Raji (cell line): ENCODE data around the gene IGFN1.

Experiments used
- POLR2A ChIP-seq: IDR thresholded peaks from 2 replicates; pipeline ENCODE4 v1.6.1; 2011; ENCODE audit warnings: low read depth, low read length, control low read depth; ENCODE audit not compliant: insufficient read depth

Gene IGFN1

DNA sequence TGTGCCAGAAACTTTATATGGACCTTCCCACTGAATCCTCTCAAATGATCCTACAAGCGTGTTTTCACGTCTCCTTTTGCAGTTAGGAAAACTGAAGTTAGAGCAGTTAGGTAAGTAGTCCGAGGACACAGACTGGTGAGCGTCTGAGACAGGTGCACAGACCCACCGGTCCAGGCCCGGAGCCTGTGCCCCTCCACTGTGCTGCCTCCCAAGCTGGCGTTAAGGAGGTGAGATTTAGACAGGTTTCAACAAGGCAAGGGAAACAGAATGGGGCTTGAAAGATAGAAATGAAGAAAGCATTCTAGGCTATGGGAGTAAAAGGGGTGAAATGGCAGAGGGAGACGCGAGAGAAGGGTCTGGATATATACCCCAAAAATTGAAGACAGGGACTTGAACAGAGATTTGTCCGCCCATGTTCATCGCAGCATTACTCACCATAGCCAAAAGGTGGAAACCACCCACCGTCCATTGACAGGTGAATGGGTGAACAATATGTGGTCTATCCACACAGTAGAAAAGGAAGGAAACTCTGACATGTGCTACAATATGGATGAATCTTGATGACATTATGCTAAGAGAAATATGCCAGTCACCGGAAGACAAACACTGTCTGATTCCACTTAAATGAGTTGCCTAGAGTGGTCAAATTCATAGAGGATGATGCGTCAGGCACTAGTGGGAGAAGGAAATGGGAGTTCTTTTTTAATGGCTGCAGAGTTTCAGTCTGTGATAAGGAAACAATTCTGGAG, 77.0 kb downstream of the IGFN1 start:
- no peak for TF ChIP-seq POLR2A

DNA sequence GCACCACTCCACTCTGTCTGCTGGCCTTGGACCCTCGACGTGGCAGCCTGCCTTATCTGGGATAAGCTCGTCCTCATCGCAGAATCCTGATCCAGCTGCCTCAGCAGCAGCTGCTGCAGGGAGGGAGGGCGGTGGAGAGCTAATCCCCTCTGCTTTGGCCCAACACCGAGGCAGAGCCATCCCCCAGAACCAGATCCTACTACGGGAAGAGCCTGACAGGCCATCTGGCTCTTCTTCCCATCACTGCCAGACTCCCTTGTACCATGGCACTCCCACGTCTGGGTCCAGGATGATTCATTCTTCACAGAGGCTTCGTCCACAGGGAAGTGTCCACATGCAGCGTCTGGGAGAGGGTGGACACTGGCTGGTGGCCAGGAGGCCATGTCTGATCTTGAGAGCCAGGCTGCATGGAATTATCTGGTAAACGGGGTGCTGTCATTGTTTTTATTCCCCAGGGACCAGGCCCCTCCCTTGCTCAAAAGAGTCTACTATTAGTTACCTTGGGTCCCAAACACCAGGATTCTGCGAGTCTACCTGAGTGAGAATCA, 78.1 kb downstream of the IGFN1 start:
- no peak for TF ChIP-seq POLR2A

DNA sequence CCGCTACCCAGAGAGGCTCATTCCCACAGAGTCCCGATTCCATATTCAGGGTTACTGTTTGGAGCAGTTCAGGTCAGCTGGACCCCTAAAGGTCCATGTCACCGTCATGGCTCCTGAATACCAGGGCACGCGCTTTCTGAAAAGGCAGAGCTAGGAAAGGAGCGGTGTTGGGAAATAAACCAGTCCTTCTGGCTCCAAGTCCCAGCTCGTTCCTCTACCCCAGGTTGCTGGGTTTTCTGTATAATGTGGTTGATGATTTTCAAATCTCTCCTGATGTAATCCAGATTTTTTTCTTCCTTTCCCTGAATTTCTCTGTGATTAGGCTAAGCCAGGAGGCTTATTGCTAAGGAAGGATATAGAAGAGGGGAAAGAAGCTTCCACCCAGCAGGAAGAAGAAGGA, 78.7 kb downstream of the IGFN1 start:
- TF ChIP-seq POLR2A: no peak

DNA sequence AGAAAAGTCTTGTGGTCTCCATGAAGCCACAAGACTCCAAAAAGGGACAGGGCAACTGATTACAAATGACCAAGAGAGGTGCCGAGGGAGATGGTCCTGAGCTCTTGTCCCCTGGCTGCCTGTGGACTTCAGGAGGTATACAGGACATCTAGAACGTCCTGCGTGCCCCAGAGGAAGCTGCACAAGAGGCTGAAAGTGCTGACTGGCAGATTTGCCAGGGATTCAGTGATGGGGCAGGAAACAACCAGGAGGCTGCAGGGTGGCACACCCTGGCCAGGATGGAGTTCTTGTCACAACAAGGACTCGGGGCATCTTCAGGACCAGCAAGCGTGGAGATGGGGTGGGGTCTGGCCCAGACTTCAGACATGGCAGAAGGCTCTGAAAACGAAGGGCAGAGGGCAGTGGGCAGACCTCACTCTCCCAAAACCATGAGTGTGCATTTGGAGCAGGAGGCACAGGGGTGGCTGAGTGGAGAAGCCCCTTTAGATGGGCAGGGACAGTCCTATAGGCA, 79.3 kb downstream of the IGFN1 start:
- TF ChIP-seq POLR2A: no peak

DNA sequence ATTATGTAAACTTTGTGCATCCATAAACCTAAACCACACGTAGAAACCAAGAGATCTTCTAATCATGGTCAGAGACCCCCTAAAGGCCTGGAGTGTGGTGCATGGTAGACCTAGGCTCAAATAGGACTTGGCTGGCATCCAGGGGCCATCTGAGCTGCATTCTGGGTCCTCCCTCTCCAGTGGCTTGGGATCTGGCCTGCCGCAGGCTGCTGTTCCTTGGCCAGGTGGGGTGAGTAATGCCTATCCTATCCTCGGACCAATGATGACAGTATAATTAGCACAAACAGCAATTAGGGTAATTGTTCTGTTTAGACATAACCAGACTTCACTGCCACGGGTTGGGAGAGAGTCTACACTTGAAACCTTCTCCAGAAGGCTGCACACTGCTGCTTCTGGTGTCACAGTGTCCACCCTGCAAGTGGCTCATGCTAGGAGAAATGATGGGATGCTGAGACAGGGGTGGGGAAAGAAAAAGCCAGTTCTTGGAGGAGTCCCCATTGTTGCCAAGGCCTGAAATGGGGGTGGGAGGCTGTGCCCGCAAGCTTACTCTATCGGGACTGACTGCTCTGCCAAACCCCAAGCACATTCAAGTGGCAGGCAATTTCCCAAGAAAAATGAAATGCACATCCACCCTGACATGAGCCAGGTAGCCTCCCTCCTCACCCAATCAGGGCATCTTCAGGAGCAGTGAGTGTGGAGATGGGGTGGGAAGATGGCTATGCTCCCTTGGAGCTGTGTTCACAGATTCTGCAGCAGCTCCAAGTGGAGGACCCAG, 80.2 kb downstream of the IGFN1 start:
- no peak for TF ChIP-seq POLR2A

DNA sequence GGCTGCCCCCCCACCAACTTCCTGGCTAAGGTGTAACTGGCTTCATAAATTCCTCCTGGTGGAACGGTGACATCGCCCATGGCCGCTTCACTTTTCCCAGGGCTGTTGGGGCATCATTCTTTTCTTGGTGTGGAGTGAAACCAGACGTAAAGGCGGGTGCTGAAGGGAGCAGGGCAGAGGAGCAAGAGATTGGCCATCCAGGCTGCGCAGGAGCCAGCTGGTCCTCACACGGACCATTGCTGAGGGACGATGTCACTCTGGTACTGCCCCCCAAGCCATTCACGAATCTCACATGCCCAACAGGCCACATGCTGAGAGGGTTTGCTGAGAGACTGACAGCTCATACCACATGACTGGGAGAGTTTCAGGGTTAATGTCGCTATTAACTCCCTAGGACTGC, 82.2 kb downstream of the IGFN1 start:
- TF ChIP-seq POLR2A: no peak

DNA sequence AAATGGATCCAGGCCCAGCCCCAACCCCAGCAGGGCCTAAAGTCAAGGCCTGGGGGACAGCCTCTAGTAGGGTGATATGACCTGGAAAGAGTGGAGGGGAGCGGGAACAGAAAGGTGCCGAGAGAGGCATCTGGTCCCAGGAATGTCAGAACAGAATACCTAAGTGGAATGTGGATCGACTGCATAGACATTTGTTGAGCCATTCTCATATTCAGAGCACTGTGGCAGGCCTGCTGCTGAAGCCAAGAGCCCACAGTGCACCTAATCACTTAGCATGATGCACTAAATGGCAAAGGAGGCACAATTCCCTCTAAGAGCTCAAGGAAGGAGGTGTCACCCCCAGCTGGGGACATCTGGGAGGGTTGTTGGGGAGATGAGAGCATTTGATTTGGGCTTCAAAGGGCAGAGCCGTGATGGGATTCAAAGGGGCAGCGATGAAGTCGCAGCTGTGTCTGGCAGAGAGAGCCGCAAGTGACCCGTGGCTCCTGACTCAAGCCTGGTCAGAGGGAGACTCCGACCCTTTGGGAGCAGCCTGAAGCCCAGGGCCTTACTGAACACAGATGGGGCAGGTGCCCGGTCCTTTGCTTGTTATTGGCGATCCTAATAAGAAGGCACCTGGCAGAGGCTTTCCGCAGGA, 84.1 kb downstream of the IGFN1 start:
- no peak for TF ChIP-seq POLR2A

DNA sequence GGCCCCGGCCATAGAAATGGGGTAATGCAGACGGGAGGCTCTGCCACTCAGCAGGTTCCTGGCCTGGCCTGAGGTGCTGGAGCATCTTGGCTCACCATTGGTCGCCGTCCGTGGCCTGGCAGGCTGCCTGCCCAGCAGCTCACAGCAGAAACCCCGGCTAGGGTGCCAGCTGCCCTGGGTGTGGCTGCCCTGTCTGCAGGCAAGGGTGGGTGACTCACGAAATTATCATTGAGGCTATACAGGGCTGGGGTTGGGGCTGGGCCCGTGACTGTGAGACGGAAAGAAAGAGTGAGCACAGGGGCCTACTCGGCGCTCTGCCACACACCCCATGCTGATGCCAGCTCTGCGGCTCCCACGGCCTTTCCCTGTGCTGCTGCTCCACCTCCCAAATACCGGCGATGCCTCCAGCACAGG, 84.6 kb downstream of the IGFN1 start:
- TF ChIP-seq POLR2A: no peak

DNA sequence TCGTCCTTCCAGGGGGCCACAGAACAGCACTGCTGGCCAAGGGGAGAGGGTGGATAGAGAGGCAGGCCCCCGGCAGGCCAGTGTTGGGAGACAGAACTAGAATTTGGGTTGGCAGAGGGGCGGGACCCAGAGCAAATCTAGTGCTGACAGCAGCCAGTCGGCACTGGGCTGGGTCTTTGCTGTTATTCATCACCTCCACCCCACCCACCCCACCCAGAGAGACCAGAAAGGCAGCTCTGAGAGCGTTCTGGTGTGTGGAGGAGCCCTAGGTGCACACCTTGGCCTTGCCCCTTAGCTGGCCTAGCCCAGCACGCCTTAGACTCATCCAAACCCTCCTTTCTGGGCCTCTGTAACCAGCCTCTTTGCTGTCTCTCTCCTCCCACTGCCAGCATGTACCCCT, 86.3 kb downstream of the IGFN1 start:
- no peak for TF ChIP-seq POLR2A

DNA sequence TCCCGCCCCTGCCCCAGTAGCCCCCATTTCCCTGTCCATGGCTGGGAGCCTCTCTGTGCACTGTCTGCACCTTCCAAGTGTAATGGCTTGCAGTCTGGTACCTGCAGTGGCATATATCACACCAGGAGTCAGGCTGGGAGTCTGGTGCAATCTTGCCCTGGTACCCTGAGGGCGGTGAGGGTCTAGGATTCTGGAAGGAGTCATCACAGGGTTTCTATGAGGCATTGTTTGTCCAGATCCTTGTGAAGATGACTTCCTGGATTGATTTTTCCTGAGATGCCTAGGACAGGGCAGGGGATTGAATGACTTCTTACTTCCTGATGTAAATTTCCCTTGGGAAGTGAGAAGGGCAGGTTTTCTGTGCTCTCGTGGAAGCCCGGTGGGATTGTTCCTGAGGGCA, 86.8 kb downstream of the IGFN1 start:
- no peak for TF ChIP-seq POLR2A
